Kidney tubule cell (primary cell): ENCODE measurements around the gene ZBTB11.
"Not testable (repeated sequence)": the region's sequence is repeated elsewhere in the genome, so short reads cannot be mapped to it uniquely, and the experiment has no call there.

Experiments used
- DNase-seq: peaks from one replicate; pipeline ENCODE4 v3.0.0-alpha.2; 2018; ENCODE audit warnings: low spot score

Gene ZBTB11

DNA sequence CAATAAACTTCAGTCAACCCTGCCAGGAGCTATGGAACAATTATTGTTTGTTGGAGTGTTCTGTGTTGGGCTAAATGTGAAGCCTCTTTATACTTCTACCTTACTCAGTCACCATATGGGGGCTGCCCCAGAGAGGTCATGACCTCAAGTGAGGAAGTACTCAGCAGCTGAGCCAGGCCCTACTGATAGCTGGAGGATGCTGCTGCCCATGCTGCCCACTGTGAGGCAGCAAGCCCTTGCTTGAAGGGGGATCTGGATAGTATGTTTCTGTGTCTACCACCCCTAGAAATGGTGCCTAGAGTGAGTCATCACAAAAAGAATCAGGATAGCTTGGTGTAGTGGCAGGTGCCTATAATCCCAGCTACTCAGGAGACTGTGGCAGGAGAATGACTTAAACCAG, 14.0 kb upstream of the ZBTB11 start:
- DNase-seq = peak; percentile 21

DNA sequence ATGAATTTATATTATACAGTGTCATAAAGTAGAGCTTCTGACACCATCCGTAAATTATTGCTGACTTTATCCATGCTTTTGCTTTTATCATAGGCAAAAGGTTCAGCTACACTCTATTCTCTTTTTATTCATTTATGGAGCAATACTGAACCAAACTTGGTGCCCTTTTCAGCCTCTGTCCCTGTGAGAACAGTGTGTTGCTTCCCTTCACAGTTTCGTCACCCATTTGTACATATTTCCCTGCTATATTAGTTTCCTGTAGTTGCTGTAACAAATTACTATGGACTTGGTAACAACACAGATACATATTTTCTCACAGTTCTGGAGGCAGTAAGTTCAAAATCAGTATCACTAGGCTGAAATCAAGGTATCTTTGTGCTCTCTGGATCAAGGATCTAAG, 12.4 kb upstream of the ZBTB11 start:
- no peak for DNase-seq

DNA sequence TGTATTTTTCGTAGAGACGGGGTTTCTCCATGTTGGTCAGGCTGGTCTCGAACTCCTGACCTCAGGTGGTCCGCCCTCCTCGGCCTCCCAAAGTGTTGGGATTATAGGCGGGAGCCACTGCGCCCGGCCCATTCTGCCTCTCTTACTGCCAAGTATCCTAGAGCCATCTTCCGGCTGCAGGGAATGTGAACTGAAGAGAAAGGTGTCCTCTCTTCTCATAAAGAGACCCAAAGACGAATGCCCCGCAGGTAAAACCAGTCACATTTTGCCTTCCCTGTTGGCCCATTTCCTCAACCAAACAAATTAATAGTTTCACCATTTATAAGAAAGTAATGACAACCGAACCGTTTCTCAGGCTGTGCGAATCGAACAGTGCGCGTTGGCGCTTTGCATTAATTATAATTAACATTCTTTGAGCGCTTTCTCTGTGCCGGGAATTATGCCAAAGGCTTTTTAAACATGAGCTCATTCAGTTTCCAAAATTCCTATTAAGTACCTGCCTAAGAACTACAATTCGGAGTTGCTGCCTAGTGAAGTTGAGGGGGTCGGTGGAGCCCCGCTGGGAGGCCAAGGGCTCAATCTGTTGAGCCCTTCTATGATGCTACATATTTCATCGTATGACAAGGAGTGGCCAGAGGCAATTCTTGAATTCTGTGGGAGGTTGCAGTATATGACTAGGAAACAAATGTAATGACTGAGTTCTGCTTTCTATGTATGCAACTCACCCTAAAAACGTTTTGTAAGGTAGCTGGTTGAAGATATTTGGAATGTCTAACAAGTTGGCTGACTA, 10.4 kb upstream of the ZBTB11 start:
- DNase-seq = peak; percentile 20

DNA sequence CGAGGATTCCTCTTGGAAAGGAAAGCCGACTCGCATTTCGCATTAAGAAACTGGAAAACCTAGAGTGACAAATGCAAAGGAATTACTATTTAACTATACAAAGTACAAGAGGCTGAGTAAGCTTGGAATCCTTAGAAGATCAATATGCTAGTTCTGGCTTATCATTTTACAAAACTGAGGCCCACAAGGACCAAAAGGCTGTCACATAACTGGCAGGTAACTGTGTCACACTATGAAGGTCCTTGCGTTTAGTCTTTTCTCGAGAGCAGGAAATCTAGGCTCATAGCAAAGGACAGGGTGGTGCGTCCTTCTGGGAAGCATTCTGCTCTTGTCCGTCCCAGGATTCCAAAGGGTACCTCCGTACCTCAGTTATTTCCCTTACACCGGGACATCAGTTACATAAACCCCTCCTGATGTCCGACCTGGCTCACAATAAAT, 9.0 kb upstream of the ZBTB11 start:
- DNase-seq = no peak

DNA sequence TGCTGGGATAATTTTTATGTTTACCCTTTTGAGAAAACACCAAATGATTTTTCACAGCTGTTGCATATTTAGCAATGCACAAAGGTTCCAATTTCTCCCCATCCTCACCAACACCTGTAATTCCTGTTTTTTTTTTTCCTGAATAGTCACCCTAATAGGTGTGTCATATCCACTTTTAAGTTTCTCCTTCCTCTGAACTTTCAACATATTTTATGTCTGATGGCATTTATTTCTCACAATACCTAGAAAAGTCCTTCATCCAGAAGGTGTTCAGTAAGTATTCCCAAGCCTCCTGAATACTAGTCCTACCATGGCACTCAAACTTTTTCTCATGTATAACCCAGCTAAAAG, 8.1 kb upstream of the ZBTB11 start:
- no peak for DNase-seq

DNA sequence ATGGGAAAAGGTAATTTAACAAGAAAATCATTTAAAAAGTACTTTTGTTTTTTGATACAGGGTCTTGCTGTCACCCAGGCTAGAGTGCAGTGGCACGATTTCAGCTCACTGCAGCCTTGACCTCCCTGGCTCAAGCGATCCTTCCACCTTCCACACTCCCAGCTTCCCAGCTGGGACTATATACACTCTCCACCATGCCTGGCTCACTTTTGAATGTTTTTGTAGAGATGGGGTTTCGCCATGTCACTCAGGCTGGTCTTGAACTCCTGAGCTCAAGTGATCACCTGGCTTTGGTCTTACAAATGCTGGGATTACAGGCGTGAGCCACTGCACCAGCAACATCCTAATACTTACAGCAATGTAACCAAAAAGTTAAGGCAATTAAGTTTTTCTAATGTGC, 3.5 kb upstream of the ZBTB11 start:
- DNase-seq = no peak

DNA sequence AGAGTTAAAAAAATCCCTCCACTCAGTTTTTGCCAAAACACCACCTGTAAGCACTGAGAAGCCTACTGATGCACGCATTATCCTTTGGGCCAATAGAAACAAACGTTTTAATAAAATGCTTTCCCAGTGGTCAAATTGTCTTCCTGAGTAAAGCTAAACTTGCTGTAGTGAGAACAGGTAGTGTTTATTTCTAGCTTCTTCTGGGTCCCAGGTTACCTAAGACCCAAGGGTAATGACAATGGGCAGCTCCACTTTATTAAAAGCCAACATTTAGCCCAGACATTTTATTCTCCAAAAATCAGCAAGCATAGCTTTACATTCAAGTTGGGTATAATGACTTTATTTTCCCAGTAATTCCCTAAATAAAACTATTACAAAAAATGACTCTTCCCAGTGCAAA, 1.9 kb upstream of the ZBTB11 start:
- not testable (repeated sequence) for DNase-seq

DNA sequence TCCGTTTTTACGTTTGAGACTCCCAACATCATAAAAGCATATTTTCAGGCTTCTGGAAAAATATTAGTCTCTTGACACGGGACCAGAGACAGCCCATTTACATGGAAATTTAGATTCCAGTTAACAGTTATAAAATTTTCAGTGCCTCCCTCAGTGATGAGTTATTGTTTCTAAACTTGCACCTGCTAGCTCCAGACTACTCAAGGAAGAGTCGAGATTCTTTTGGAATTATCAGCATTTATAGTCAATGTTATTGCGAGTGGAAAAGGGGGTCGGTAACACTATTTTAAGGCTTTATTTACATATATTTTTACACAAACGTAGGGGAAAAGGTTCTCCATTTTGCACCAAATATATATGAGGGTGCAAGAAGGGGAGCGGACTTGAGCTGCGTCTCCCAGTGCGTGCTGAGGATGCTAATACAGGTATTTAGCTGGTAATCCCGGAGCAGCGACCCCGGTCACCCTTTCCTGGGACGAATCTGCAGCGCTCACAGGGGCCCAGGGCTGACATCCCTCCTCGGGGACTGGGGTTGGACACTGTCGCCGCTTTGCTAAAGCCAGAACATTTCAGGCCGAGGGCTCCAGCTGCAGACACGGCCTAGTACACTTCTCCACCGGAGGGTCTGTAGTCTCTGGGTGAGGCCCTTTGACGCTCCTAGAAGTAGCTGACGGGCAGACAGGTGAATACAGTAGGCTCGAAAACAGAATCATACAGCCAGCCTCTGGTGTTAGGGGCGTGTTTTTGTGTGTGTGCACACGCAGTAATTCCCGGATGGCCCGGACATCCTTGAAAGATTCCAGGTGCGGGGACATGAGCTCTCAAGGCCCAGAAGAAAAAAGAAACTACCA, 729 bp upstream of the ZBTB11 start:
- no peak for DNase-seq

DNA sequence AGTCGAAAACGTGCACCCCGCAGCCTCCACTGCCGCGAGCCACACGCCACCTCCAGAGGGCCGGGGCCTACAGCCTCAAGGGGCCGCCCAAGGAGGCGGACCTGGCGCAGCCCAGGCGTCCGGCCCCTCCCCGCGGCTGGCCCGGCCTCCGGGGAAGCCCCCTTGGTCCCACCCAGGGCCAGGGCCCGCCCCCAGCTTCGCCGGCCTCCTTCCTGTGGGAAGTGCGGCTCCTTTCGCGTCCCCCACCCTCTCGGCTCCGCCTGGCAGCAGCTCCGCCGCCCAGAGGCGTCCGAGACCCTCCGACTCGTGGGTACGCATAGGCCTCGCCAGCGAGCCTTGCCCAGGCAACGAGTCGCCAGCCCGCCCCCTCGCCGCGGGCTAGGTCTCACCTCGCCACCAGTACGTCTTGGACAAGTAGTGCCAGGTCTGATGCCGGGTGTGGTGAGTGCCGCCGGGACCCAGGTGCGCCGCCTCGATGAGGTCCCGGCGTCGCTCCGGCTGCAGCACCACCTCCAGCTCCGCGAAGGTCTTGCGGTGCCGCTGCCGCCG, 642 bp downstream of the ZBTB11 start:
- peak; percentile 97 for DNase-seq

DNA sequence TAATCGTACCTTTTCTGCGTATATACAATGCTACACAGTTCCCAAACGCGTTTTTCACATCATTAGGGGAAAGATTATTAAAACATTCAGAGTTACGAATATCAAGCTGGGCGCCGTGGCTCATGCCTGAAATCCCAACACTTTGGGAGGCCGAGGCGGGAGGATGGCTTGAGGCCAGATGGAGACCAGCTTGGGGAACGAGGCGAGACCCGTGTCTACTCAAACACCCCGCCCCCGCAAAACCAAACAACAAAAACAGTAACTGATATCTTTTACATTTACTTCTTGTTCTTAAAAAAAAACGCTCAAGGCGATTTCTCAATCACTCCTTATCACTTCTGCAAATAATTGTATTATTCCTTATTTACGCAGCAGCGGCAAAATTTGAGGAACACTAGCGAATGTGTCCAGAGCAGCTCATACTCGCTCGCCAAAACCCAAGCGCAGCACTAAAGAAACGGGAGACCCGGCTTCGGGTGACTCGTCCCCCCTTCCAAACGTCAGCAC, 1.2 kb downstream of the ZBTB11 start:
- DNase-seq = no peak

DNA sequence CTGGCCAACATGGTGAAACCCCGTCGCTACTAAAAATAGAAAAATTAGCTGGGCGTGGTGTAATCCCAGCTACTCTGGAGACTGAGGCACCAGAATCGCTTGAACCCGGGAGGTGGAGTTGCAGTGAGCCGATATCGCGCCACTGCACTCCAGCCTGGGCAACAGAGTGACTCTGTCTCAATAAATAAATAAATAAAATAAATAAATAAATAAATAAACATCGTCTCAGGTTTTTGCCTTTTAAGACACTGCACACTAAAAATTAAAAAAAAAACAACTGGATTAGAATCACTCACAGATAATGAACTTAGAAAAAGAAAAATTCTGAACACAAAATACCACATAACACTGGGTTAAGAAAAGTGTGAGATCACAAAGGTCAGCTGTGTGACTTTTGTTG, 2.4 kb downstream of the ZBTB11 start:
- no peak for DNase-seq

DNA sequence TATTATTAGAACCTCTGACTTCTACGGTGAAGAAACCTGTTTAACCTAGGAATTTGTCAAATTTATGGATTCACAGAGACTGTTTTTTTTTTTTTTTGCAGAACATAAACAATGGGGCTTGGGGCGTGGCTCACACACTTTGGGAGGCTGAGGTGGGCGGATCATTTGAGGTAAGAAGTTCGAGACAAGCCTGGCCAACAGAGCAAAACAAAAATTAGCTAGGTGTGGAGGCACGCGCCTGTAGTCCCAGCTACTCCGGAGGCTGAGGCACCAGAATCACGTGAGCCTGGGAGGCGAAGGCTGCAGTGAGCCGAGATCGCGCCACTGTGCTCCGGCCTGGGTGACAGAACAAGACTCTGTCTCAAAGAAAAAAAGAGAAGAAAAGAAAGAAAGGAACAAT, 3.0 kb downstream of the ZBTB11 start:
- no peak for DNase-seq

DNA sequence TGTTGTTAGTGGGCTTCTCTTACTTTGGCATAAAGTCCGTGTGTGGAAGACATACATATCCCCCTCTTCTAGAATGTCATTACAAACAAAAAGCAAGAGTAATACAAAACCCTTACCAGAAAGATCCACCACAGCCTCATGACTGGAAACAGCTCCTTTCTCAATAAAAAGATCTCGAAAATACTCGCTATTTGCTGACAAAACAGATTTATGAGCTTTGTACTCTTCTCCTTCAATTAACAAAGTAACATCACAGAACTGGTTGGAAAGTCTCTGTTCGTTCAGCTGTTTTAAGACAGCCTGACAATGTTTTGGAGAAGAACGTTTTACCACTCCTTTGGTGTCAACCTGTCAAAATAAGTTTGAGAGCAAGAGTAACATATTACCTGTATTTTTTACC, 5.9 kb downstream of the ZBTB11 start:
- no peak for DNase-seq

DNA sequence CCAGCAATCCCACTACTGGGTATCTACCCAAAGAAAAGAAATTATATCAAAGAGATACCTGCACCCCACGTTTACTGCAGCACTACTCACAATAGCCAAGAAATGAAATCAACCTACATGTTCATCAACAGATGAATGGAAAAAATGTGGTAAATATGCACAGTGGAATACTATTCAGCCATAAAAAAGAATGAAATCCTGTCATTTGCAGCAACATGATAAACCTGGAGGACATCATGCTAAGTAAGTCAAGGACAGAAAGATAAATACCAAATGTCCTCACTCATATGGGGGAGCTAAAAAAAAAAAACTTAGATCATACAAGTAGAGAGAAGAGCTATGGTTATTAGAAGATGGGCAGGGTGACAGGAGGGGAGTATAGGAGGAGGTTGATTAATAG, 9.1 kb downstream of the ZBTB11 start:
- no peak for DNase-seq

DNA sequence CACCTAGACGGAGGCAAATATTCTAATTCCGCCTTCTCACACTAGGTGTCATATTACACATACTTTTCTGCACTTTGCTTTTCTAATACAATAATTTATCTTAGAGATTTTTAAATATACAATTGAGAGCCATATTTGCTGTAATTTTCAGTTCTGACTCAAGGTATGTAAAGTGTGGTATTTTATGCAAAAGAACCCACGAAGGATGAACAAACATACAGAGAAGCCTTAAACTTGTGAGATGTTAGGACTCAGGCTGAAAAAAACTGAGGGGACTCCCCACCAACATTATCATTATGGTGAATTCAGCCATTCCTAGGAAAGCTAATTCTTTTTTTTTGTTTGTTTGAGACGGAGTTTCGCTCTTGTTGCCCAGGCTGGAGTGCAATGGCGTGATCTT, 9.6 kb downstream of the ZBTB11 start:
- no peak for DNase-seq

DNA sequence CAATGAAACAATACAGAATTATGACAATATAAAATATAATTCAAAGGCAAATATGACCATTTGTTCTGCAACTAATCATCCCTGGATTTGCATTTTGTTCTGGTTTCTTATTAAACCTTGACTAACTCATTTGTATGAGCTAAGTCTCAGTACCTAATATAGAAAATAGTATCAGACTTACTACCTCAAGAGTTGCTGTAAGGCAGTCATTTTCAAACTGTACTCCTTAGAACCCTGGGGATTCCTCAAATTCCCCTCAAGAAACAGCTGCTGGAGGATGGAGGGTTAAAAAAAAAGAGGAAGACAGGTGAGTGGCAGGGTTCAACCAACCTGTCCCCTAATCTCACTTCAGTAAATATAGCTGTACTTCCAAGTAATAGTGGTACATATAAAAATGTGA, 11.1 kb downstream of the ZBTB11 start:
- DNase-seq = no peak

DNA sequence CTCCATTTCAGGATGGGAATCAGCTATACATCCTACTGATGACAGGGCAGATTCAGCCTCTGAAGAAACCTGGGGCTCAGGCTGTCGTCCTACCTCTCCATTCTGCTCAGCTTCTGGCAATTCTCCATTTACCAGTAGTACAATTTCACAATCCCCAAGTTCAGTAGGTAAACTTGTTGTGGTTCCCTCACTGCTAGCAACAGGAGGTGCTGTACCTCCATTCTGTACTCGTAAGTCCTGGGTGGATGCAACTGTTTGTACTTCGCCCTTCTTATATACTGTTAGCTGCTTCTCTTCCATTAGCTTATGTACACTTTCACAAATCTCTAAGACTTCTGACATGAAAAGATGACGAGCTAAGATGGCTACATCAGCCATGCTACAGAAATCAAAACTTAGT, 11.6 kb downstream of the ZBTB11 start:
- no peak for DNase-seq

DNA sequence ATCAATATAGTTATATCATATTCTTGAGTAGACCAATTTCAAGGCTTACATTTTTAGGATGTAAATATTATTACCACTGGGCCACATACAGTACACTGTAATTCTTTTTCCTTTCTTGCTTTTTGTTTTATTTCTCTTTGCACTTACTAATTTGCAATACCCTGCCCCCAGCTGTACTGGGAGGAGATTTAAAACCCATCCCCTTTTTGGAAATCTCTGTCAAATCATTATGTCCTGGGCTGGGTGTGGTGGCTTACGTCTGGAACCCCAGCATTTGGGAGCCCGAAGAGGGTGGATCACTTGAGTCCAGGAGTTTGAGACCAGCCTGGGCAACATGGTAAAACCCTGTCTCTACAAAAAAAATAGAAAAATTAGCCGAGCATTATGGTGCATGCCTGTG, 16.2 kb downstream of the ZBTB11 start:
- no peak for DNase-seq

DNA sequence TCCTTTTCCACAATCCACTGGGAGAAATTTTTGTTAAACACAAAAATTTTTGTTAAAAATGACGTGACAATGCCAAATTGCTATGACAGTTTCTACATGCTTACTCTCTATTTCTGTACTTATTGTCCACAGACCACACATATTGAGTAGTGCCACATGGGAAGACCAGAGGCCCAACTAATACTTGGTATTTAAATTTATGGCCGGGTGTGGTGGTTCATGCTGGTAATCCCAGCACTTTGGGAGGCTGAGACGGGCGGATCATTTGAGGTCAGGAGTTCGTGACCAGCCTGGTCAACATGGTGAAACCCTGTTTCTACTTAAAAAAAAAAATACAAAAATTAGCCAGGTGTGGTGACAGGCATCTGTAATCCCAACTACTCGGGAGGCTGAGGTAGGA, 20.3 kb downstream of the ZBTB11 start:
- DNase-seq = no peak

DNA sequence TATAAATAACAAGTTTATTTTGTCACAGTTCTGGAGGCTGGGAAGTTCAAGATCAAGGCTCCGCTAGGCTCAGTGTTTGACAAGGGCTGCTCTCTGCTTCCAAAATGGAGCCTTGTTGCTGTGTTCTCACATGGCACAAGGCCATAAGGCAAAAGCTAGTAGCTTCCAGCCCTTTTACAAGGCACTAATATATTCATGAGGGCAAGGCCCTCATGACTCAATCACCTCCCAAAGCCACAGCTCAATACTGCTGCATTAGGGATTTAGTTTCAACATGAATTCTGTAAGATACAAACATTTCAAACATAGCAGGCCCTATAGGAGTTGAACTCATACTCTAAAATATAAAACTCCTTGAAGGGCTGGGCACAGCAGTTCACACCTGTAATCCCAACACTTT, 30.2 kb downstream of the ZBTB11 start:
- peak; percentile 53 for DNase-seq

DNA sequence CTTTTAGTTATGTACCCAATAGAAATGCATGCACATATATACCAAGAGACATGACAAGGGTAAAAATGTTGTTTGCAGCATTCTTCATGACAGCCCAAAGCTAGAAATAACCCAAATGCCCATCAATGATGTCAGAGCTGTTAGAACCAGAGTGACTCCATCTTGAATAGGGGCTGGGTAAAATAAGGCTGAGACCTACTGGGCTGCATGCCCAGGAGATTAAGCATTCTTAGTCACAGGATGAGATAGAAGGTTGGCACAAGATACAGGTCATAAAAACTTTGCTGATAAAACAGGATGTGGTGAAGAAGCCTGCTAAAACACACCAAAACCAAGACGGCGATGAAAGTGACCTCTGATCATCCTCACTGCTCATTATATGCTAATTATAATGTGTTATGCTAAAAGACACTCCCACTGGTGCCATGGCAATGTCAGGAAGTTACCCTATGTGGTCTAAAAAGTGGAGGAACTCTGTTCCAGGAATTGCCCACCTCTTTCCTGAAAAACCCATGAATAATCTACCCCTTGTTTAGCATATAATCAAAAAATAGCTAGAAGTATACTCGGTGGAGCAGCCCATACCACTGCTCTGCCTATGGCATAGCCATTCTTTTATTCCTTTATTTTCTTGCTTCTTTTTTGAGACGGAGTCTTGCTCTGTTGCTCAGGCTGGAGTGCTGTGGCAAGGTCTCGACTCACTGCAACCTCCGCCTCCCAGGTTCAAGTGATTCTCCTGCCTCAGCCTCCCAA, 32.9 kb downstream of the ZBTB11 start:
- peak; percentile 90 for DNase-seq
